MM.1S (cell line): Measurements from ENCODE around the gene DCTN3.

Experiments
- DNase-seq: peaks from one replicate; pipeline ENCODE4 v3.0.0-alpha.2; 2015
- H2AFZ ChIP-seq: fragments of 300-600 bp; sonication (generic); 2 replicates; pipeline ENCODE4 v1.6.0; 2016; ENCODE audit warnings: antibody characterized with exemption, low read length
- H3F3A ChIP-seq: fragments of 300-600 bp; sonication (generic); 2 replicates; pipeline ENCODE4 v1.6.1; 2016; ENCODE audit warnings: mild to moderate bottlenecking, antibody characterized with exemption, low read length, moderate library complexity, mixed read lengths; ENCODE audit not compliant: insufficient read depth
- H3K27ac ChIP-seq: fragments of 300-600 bp; sonication (generic); 2 replicates; pipeline ENCODE4 v1.5.1; 2016; ENCODE audit warnings: mild to moderate bottlenecking, low read length
- H3K27me3 ChIP-seq: fragments of 300-600 bp; sonication (generic); replicated peaks from 2 replicates; pipeline ENCODE4 v1.6.0; 2016; ENCODE audit warnings: low read length; ENCODE audit not compliant: insufficient read depth
- H3K36me3 ChIP-seq: fragments of 300-600 bp; sonication (generic); replicated peaks from 2 replicates; pipeline ENCODE4 v1.6.1; 2016; ENCODE audit warnings: mild to moderate bottlenecking, low read length, mixed read lengths; ENCODE audit not compliant: insufficient read depth
- H3K4me1 ChIP-seq: fragments of 300-600 bp; sonication (generic); 2 replicates; pipeline ENCODE4 v1.6.1; 2016; ENCODE audit warnings: low read length, mixed read lengths
- H3K4me2 ChIP-seq: fragments of 300-600 bp; sonication (generic); 2 replicates; pipeline ENCODE4 v1.6.0; 2016; ENCODE audit warnings: low read depth, low read length
- H3K4me3 ChIP-seq: fragments of 300-600 bp; sonication (generic); 2 replicates; pipeline ENCODE4 v1.5.1; 2016; ENCODE audit warnings: low read length, mixed read lengths
- H3K79me2 ChIP-seq: fragments of 300-600 bp; sonication (generic); 2 replicates; pipeline ENCODE4 v1.6.1; 2016; ENCODE audit warnings: mixed run types, low read length, mixed read lengths
- H3K9ac ChIP-seq: fragments of 300-600 bp; sonication (generic); 2 replicates; pipeline ENCODE4 v1.6.1; 2016; ENCODE audit warnings: low read length, mixed read lengths
- H3K9me2 ChIP-seq: fragments of 300-600 bp; sonication (generic); replicated peaks from 2 replicates; pipeline ENCODE4 v1.6.1; 2016; ENCODE audit warnings: mild to moderate bottlenecking, low read length, mixed read lengths; ENCODE audit not compliant: insufficient read depth
- H3K9me3 ChIP-seq: fragments of 300-600 bp; sonication (generic); replicated peaks from 2 replicates; pipeline ENCODE4 v1.6.1; 2016; ENCODE audit warnings: mild to moderate bottlenecking, low read length, mixed read lengths; ENCODE audit not compliant: insufficient read depth
- H4K20me1 ChIP-seq: fragments of 300-600 bp; sonication (generic); 2 replicates; pipeline ENCODE4 v1.6.1; 2016; ENCODE audit warnings: mild to moderate bottlenecking, low read length, moderate library complexity, mixed read lengths; ENCODE audit not compliant: insufficient read depth
- EZH2 ChIP-seq: fragments of 300-600 bp; sonication (generic); optimal IDR thresholded peaks from 2 replicates; pipeline ENCODE3; 2017; ENCODE audit warnings: low read depth, mild to moderate bottlenecking, antibody characterized with exemption, low read length, mixed read lengths
- EZH2phosphoT487 ChIP-seq: fragments of 300-600 bp; sonication (generic); IDR thresholded peaks from 2 replicates; pipeline ENCODE4 v1.6.1; 2018; ENCODE audit warnings: antibody characterized with exemption, low read length
- TF ChIP-seq, protein P1 (sequence below): fragments of 300-600 bp; sonication (generic); IDR thresholded peaks from 2 replicates; pipeline ENCODE4 v1.5.1; 2016; ENCODE audit warnings: antibody characterized with exemption, low read length, mixed read lengths

The DCTN3 gene

DNA sequence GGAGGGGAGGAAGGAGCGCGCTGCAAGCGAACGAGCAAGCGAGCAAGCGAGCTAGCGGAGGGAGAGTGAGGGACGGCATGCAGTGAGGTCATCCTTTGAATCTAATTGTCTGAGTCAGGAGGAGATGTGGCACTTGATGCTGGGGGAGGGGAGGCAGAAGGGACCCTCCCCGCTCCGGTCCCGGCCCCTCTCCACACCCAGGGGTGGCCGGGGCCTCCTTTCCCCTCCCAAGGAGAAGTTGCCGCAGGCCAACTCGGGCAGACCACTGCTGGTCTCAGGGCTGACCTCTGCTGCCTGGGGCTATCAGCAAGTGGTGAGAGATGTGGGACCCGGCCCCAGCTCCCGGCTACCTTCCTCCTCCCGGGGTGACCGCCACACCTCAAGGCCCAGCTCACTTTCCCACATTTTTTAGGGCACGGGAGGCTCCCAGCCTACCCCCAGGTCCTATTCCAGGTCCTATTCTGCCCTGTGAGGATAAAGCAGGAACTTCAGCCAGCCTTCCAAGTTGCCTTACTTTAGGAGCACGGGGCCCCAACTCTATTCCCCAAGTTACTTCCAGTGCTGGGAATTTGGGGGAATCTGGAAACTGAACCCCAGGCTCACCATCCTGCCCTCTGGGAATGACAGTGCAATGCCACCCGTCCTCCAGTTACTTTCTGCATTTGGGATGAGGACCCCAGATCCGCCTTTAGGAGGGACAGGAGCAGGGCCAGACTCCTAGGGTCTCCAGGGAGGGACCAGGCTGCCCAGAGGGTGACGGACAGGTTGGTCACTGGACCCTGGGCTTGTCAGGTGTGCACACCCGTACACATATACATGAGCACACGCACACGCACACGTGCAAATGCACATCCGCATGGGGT is 41.8 kb downstream of the DCTN3 start:
- no peak overlapping the region for H3K27ac ChIP-seq
- H3K4me1 ChIP-seq = no peaks in the 10 kb centered on the region
- H3K9ac ChIP-seq = no peak overlapping the region
- no peaks in the 10 kb centered on the region for H3K79me2 ChIP-seq
- TF ChIP-seq, protein P1, sequence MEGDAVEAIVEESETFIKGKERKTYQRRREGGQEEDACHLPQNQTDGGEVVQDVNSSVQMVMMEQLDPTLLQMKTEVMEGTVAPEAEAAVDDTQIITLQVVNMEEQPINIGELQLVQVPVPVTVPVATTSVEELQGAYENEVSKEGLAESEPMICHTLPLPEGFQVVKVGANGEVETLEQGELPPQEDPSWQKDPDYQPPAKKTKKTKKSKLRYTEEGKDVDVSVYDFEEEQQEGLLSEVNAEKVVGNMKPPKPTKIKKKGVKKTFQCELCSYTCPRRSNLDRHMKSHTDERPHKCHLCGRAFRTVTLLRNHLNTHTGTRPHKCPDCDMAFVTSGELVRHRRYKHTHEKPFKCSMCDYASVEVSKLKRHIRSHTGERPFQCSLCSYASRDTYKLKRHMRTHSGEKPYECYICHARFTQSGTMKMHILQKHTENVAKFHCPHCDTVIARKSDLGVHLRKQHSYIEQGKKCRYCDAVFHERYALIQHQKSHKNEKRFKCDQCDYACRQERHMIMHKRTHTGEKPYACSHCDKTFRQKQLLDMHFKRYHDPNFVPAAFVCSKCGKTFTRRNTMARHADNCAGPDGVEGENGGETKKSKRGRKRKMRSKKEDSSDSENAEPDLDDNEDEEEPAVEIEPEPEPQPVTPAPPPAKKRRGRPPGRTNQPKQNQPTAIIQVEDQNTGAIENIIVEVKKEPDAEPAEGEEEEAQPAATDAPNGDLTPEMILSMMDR = no peak
- TF ChIP-seq EZH2phosphoT487 (no peak), EZH2 (no peak)
- H3K36me3 ChIP-seq = no peaks in the 10 kb centered on the region
- no peak overlapping the region for H2AFZ ChIP-seq
- no peak overlapping the region for H3K4me2 ChIP-seq
- no peaks in the 10 kb centered on the region for H3F3A ChIP-seq
- no peaks in the 10 kb centered on the region for H3K9me3 ChIP-seq
- H3K9me2 ChIP-seq = no peaks in the 10 kb centered on the region
- H3K4me3 ChIP-seq = no peak overlapping the region
- peaks cover 77% of the 10 kb centered on the region for H3K27me3 ChIP-seq
- DNase-seq = no peak
- H4K20me1 ChIP-seq = no peaks in the 10 kb centered on the region

DNA sequence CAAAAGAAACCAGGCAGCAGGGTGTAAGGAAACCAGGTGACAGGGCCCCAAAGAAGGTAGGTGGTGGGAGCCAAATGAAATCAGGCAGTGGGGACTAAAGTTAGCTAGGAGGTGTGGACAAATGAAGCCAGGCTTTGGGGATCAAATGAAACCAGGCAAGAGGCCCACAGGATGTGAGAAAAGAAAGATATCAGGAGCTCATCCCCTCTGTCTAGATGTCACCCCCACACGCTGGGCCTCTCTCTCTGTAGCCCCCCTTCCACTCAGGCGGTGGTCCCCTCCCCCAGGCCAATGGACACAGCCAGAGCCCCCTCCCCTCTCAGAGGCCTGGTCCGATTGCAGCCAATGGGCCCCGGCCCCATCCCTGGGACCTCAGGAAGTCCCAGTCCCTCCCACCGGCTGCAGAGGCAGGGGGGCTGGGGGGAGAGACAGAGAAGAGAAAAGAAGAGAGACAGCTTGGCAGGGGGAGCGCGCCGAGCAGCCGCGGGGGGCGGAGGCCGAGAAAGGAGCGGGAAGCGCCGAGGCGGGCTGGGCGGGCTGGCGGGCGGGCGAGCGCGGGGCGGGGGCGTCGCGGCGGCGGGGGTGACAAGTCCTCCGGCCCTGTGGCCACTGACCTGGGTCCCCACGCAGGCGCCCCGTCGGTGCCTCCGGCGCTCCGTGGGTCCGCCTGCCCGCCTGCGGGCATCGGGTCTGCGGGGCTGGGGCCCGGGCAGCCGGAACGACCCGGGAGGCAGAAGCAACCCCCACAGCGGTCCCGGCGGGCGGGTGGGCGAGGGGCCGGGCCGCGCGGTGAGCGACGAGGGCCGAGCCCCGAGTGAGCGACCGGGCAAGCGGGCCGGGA is 42.7 kb downstream of the DCTN3 start:
- Histone ChIP-seq H3K9ac (no peak overlapping the region), H3K9me2 (no peaks in the 10 kb centered on the region), H3K79me2 (no peaks in the 10 kb centered on the region), H4K20me1 (no peaks in the 10 kb centered on the region), H3K4me1 (no peaks in the 10 kb centered on the region), H3K27me3 (peaks cover 79% of the 10 kb centered on the region), H3F3A (no peaks in the 10 kb centered on the region), H3K27ac (no peak overlapping the region), H2AFZ (no peak overlapping the region), H3K9me3 (no peaks in the 10 kb centered on the region), H3K4me2 (no peak overlapping the region), H3K36me3 (no peaks in the 10 kb centered on the region), H3K4me3 (no peak overlapping the region)
- TF ChIP-seq EZH2phosphoT487 = no peak
- no peak for DNase-seq

DNA sequence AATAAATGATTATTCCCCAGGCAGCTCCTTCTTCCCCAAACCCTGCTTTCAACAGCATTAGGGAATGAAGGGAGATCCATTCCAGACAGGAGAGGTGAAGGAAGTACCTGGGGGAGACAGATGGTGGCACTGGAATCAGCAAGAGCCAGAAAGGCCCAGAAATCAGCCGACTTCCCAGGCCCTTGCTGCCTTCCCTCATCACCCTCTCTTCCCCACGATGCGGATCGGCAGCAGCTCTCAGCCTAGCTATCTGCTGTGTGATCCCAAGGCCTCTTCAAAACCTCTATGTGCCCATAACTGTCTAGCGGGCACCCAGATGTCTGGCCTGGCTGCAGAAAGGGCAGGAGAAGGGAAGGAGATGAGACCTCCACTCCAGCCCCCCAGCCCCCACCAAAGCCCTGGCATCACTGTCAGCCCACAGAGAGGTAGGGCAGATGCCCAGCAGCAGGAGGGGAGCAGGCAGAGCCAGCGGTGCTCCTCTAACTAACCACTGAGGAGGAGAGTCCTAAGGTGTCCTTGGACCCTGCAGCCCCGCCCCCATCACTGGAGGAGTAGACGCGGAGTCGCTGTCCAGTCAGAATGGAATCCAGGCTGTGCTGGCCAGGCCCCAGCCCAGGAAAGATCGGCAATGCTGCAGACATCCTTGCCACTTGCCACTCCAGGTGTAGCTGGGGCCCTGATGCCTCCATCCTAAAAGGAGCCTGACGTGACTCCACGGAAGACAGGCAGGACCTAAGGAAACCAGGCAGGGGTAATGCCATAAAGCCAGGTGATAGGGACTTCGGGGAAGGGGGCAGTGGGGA is 43.5 kb downstream of the DCTN3 start:
- H3K27me3 ChIP-seq = peaks cover 82% of the 10 kb centered on the region
- no peak for TF ChIP-seq EZH2
- TF ChIP-seq, protein P1 = no peak
- no peak for TF ChIP-seq EZH2phosphoT487
- no peaks in the 10 kb centered on the region for H3K9me3 ChIP-seq
- H3K36me3 ChIP-seq = no peaks in the 10 kb centered on the region
- H3K4me1 ChIP-seq = no peaks in the 10 kb centered on the region
- H3K4me2 ChIP-seq = no peak overlapping the region
- H3K79me2 ChIP-seq = no peaks in the 10 kb centered on the region
- H3F3A ChIP-seq = no peaks in the 10 kb centered on the region
- H3K9me2 ChIP-seq = no peaks in the 10 kb centered on the region
- no peaks in the 10 kb centered on the region for H4K20me1 ChIP-seq
- no peak for DNase-seq
- H2AFZ ChIP-seq = no peak overlapping the region
- no peak overlapping the region for H3K4me3 ChIP-seq
- H3K9ac ChIP-seq = no peak overlapping the region
- no peak overlapping the region for H3K27ac ChIP-seq
